Measurements from ENCODE around the gene CDK5R2.

CDK5R2 gene

GRCh38 chr2:219003979-219004378 is 44.5 kb downstream of the CDK5R2 start:
- DNase-seq (ENCODE audit: low read depth): no peak

GRCh38 chr2:219009294-219009693 is 49.8 kb downstream of the CDK5R2 start:
- DNase-seq (ENCODE audit: low read depth): no peak

GRCh38 chr2:219010162-219010756 is 50.8 kb downstream of the CDK5R2 start:
- DNase-seq (ENCODE audit: low read depth): no peak

DNA sequence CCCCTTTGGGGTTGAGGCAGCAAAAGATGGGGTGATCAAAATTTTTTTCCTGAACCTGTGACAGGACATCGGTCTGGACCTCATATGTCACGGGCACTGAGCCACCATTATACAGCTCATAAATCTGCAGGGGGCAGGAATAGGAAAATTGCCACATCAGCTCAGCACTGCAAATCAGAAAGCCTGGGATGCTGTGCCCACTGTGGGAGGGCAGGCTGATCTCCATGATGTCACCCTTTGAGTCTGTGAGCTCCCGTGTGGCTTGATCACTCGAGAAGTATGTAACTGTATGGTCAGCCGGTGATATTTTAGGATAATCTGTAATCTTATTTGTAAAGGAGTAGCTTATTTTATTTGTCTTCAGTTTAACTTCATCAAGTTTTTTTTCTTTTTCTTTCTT is 51.4 kb downstream of the CDK5R2 start:
- no peak for DNase-seq (ENCODE audit: low read depth)
